Measurements from ENCODE around the gene AGK.
"Not testable (repeated sequence)": the region's sequence is repeated elsewhere in the genome, so short reads cannot be mapped to it uniquely, and the experiment has no call there.

GRCh38 chr7:141582063-141582462 is 30.9 kb downstream of the AGK start:
- TF ChIP-seq, protein P1, sequence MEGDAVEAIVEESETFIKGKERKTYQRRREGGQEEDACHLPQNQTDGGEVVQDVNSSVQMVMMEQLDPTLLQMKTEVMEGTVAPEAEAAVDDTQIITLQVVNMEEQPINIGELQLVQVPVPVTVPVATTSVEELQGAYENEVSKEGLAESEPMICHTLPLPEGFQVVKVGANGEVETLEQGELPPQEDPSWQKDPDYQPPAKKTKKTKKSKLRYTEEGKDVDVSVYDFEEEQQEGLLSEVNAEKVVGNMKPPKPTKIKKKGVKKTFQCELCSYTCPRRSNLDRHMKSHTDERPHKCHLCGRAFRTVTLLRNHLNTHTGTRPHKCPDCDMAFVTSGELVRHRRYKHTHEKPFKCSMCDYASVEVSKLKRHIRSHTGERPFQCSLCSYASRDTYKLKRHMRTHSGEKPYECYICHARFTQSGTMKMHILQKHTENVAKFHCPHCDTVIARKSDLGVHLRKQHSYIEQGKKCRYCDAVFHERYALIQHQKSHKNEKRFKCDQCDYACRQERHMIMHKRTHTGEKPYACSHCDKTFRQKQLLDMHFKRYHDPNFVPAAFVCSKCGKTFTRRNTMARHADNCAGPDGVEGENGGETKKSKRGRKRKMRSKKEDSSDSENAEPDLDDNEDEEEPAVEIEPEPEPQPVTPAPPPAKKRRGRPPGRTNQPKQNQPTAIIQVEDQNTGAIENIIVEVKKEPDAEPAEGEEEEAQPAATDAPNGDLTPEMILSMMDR (IDR thresholded peaks at IDR 0.05) = not testable (repeated sequence)
- not testable (repeated sequence) for TF ChIP-seq POLR2A (IDR thresholded peaks at IDR 0.05)
